GM19397 (cell line): ENCODE results near the gene CNTNAP4.

Source experiments
- ATAC-seq: cut with Tn5 transposase; IDR thresholded peaks from one replicate; pipeline ENCODE4 v1.9.1; 2021; ENCODE audit warnings: mild to moderate bottlenecking, moderate library complexity; ENCODE audit not compliant: unreplicated experiment

CNTNAP4 gene

DNA sequence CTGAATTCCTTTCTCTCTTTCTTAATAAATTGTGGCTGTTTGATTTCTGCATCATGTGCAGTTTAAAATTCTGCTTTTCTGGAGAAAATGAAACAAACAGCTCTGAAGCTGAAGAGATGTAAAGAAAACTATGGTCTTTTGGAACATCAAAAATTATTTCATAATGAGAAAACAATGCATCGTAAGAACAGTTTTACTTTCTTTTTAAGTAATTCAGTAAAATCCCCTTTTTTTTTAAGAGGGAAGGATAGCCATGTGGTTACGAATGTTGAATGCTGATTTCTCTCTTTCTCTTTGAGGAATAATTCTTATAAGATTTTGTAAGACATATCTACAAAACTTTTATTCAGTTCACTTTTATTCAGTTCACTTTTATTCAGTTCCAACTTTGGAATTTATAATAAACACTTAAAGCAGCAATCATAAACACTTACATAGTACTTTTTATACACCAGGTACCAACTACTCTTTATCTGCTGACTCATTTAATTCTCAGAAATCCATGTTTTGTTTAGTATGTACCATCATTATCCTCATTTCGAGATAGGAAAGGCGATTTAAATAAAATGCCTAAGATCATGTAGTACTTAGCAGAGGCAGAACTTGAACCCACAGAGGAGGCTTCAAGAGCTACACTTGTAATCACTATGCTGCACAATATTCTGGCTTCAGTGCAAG is 26.6 kb downstream of the CNTNAP4 start:
- ATAC-seq, result no peak

DNA sequence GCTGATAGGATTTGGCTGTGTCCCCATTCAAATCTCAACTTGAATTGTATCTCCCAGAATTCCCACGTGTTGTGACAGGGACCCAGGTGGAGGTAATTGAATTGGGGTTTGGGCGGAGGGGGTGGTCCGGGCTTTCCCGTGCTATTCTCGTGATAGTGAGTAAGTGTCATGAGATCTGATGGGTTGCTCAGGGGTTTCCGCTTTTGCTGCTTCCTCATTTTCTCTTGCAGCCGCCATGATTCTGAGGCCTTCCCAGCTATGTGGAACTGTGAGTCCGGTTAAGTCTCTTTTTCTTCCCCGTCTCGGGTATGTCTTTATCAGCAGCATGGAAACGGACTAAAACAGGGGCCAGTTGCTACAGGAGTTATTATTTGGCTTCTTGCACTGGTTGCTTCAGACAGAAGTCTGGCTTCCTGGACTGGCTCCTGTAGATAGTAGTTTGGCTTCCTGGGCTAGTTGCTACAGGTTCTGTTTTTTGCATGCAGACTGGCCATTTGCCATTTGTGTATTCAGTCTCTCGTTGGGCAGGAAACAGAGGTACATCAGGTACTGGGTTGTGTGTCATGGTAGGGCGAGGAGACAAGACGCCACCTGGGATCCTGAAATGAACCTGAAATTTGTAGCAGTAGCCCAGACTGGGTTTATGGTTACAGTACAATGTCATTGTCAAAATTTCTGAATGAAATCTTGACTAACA is 32.6 kb downstream of the CNTNAP4 start:
- ATAC-seq, result no peak

GRCh38 chr16:76311260-76311659 is 34.1 kb downstream of the CNTNAP4 start:
- ATAC-seq, result no peak

- no peak for ATAC-seq
Measured at GRCh38 chr16:76318565-76318964, 41.4 kb downstream of the CNTNAP4 start.

GRCh38 chr16:76329106-76329505 is 51.9 kb downstream of the CNTNAP4 start:
- no peak for ATAC-seq

- no peak for ATAC-seq
Measured at GRCh38 chr16:76335180-76335974, 58.2 kb downstream of the CNTNAP4 start.

DNA sequence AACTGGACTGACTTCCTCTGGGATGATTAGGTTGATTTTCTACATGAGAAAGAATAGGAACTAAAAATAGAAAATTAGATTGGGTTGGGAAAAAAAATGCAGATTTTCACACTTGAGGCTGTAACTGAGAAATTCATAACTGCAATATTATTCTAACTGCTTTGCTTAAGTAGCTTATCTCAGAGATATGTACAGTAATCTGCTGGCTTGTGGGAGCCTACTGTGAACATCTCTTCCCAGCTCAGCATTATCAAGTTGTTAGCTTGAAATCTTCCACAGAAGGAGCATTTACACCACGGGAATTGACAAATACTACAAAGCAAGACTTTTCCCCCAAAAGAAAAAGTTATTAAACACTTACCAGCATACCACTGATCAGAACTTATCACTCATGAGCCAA is 58.9 kb downstream of the CNTNAP4 start:
- ATAC-seq, result no peak

DNA sequence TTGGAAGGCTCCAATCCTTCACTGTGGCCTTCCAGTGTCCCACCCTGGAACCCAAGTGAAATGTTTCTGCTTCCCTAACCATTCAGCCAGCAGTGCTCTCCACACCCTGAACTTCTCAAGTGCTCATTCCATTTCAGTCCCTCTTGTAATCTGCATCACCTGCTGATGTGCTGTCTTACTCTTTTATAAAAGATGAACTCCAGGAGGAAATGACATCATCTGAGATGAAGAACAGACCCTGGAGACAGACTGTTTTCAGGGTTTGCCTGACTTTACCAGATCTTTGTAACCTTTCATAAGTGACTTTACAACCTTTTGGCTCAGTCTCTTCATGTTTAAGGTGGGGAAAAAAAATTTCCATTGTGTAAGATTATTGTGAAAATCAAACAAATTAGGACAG is 61.3 kb downstream of the CNTNAP4 start:
- ATAC-seq, result no peak

GRCh38 chr16:76343769-76344168 is 66.6 kb downstream of the CNTNAP4 start:
- no peak for ATAC-seq

- no peak for ATAC-seq
Measured at GRCh38 chr16:76345163-76345661, 68.0 kb downstream of the CNTNAP4 start.

GRCh38 chr16:76346210-76346609 is 69.0 kb downstream of the CNTNAP4 start:
- ATAC-seq, result no peak

- no peak for ATAC-seq
Measured at GRCh38 chr16:76351441-76351840, 74.2 kb downstream of the CNTNAP4 start.

GRCh38 chr16:76360404-76360803 is 83.2 kb downstream of the CNTNAP4 start:
- ATAC-seq, result no peak

- no peak for ATAC-seq
Measured at GRCh38 chr16:76370344-76370743, 93.1 kb downstream of the CNTNAP4 start.

GRCh38 chr16:76371441-76371840 is 94.2 kb downstream of the CNTNAP4 start:
- no peak for ATAC-seq

GRCh38 chr16:76373998-76374397 is 96.8 kb downstream of the CNTNAP4 start:
- no peak for ATAC-seq

DNA sequence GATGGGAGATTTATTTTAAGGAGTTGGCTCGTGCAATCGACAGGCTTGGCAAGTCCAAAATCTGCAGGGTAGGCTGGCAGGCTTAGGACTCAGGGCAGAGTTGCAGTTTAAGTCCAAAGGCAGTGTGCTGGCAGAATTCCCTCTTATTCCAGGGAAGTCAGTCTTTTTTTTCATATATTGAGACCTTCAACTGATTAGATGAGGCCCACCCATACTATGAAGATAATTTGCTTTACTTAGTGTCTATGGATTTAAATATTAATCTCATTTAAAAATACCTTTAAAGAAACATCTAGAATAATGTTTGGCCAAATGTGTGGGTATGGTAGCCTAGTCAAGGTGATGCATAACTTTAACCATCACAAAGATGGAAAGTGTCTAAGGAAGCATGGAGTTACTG is 99.8 kb downstream of the CNTNAP4 start:
- no peak for ATAC-seq

DNA sequence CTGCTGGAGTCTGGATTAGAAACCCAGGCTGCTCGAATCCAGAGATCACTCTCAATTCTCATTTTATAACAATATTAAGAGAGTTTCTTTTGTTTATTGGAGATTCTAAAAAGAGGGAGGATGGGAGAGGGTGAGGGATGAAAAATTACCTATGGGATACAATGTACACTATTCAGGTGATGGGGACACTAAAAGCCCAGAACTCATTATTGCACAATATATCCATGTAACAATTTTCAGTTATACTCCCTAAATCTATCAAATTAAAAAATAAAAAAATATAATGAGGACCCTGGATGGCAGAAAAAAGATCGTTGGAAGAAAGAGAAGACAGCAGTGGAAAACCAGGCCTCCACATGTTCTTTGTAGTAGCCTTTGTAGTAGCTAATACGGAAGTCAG is 100.8 kb downstream of the CNTNAP4 start:
- no peak for ATAC-seq

- ATAC-seq, result no peak
Measured at GRCh38 chr16:76381096-76381495, 103.9 kb downstream of the CNTNAP4 start.

DNA sequence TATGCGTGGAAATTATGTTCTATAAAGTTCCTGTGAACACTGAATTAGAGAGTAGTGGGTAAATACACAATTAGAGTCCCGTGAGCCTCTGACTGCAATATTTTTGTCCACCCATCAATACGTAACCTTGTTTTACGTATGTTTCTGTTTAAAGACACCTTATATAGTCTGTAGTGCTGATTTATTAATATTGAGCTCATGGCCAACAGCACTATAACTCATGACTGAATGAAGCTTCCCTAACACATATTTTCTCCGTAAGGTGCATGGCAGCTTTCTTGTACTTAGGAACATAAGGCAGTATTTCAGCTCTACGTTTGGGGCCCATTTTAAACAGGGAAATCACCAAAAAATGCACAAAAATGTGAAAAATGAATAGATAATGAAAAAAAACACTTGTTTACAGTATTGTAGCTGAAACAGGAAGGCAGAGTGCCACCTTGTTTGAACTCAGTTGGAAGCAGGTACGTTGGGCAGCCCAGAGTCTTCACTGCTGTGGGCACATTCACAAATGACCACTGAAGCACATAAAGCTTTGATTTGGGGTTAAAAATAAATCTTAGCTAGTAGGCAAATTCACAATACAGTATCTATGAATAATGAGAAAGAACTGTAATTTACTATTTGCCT is 108.5 kb downstream of the CNTNAP4 start:
- ATAC-seq, result no peak

DNA sequence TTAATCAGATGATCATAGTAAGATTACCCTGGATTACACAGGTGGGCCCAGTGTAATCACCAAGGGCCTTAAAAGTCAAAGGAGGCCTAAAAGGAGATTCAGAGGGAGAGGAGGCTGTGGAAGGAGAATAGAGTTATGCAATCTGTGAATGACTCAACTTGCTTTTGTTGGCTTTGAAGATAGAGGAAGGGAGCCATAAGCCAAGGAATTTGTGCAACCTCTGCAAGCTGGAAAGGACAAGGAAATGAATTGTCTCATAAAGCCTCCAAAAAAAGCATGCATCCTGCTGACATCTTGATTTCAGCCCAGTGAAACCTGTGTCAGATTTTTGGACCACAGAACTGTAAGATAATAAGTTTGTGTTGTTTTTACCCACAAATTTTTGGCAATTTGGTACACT is 109.6 kb downstream of the CNTNAP4 start:
- ATAC-seq, result no peak
